ENCODE results near the gene MAGI2. TPM values are rescaled to one million over a fixed set of nuclear protein-coding genes. Genes with fewer than 3 reads are reported as not detected.

The MAGI2 gene
- total RNA-seq, 1 donor from 2014 or later: 6.9 TPM

GRCh38 chr7:78764571-78764970, 688.9 kb downstream of the MAGI2 start:
- intact Hi-C loops (cut with DNase I): no loop called here
- Histone ChIP-seq H3K4me3 (no peak overlapping the region), H3K27me3 (no peaks in the 10 kb centered on the region), H3K27ac (no peak overlapping the region), H3K9me3 (no peaks in the 10 kb centered on the region), H3K36me3 (no peaks in the 10 kb centered on the region), H3K4me1 (no peaks in the 10 kb centered on the region)
- TF ChIP-seq POLR2A (IDR thresholded peaks at IDR 0.05) (no peak), POLR2AphosphoS5 (IDR thresholded peaks at IDR 0.05; ENCODE audit: insufficient read depth in 1 of 2, low read depth in 1 of 2) (no peak), CTCF (IDR thresholded peaks at IDR 0.05) (no peak)
- no peak for DNase-seq (ENCODE audit: extremely low spot score in 2 of 2)

- Histone ChIP-seq H3K27ac (no peak overlapping the region), H3K27me3 (no peaks in the 10 kb centered on the region), H3K4me3 (no peak overlapping the region), H3K9me3 (no peaks in the 10 kb centered on the region), H3K4me1 (no peaks in the 10 kb centered on the region), H3K36me3 (no peaks in the 10 kb centered on the region)
- intact Hi-C loops (cut with DNase I): no loop called here
- DNase-seq (ENCODE audit: extremely low spot score in 2 of 2): no peak
- TF ChIP-seq POLR2A (IDR thresholded peaks at IDR 0.05): no peak
- TF ChIP-seq CTCF (IDR thresholded peaks at IDR 0.05): no peak
- no peak for TF ChIP-seq POLR2AphosphoS5 (IDR thresholded peaks at IDR 0.05; ENCODE audit: insufficient read depth in 1 of 2, low read depth in 1 of 2)
Measured at GRCh38 chr7:78762625-78763024, 690.8 kb downstream of the MAGI2 start.

GRCh38 chr7:78760620-78761355, 692.7 kb downstream of the MAGI2 start:
- no peaks in the 10 kb centered on the region for H3K9me3 ChIP-seq
- TF ChIP-seq POLR2A (IDR thresholded peaks at IDR 0.05) (no peak), CTCF (IDR thresholded peaks at IDR 0.05) (no peak), POLR2AphosphoS5 (IDR thresholded peaks at IDR 0.05; ENCODE audit: insufficient read depth in 1 of 2, low read depth in 1 of 2) (no peak)
- intact Hi-C loops (cut with DNase I): no loop called here
- DNase-seq (ENCODE audit: extremely low spot score in 2 of 2): no peak
- no peaks in the 10 kb centered on the region for H3K36me3 ChIP-seq
- no peaks in the 10 kb centered on the region for H3K4me1 ChIP-seq
- H3K27me3 ChIP-seq: no peaks in the 10 kb centered on the region
- no peak overlapping the region for H3K4me3 ChIP-seq
- H3K27ac ChIP-seq: no peak overlapping the region

GRCh38 chr7:78752554-78752953, 700.9 kb downstream of the MAGI2 start:
- Histone ChIP-seq H3K4me1 (no peaks in the 10 kb centered on the region), H3K4me3 (no peak overlapping the region), H3K36me3 (no peaks in the 10 kb centered on the region), H3K27me3 (no peaks in the 10 kb centered on the region), H3K9me3 (no peaks in the 10 kb centered on the region), H3K27ac (no peak overlapping the region)
- TF ChIP-seq CTCF (IDR thresholded peaks at IDR 0.05): no peak
- no peak for TF ChIP-seq POLR2A (IDR thresholded peaks at IDR 0.05)
- TF ChIP-seq POLR2AphosphoS5 (IDR thresholded peaks at IDR 0.05; ENCODE audit: insufficient read depth in 1 of 2, low read depth in 1 of 2): no peak
- no peak for DNase-seq (ENCODE audit: extremely low spot score in 2 of 2)
- intact Hi-C loops (cut with DNase I): no loop called here

GRCh38 chr7:78751253-78751652, 702.2 kb downstream of the MAGI2 start:
- TF ChIP-seq CTCF (IDR thresholded peaks at IDR 0.05): no peak
- no peak for TF ChIP-seq POLR2A (IDR thresholded peaks at IDR 0.05)
- no peak for TF ChIP-seq POLR2AphosphoS5 (IDR thresholded peaks at IDR 0.05; ENCODE audit: insufficient read depth in 1 of 2, low read depth in 1 of 2)
- H3K27me3 ChIP-seq: no peaks in the 10 kb centered on the region
- intact Hi-C loops (cut with DNase I): no loop called here

More at GRCh38 chr7:78751253-78751652, 702.2 kb downstream of the MAGI2 start:
- no peaks in the 10 kb centered on the region for H3K36me3 ChIP-seq
- no peak overlapping the region for H3K4me3 ChIP-seq
- H3K27ac ChIP-seq: no peak overlapping the region
- no peak for DNase-seq (ENCODE audit: extremely low spot score in 2 of 2)
- no peaks in the 10 kb centered on the region for H3K4me1 ChIP-seq
- H3K9me3 ChIP-seq: no peaks in the 10 kb centered on the region
